Measurements from ENCODE around the gene CSNK2B.

DNA sequence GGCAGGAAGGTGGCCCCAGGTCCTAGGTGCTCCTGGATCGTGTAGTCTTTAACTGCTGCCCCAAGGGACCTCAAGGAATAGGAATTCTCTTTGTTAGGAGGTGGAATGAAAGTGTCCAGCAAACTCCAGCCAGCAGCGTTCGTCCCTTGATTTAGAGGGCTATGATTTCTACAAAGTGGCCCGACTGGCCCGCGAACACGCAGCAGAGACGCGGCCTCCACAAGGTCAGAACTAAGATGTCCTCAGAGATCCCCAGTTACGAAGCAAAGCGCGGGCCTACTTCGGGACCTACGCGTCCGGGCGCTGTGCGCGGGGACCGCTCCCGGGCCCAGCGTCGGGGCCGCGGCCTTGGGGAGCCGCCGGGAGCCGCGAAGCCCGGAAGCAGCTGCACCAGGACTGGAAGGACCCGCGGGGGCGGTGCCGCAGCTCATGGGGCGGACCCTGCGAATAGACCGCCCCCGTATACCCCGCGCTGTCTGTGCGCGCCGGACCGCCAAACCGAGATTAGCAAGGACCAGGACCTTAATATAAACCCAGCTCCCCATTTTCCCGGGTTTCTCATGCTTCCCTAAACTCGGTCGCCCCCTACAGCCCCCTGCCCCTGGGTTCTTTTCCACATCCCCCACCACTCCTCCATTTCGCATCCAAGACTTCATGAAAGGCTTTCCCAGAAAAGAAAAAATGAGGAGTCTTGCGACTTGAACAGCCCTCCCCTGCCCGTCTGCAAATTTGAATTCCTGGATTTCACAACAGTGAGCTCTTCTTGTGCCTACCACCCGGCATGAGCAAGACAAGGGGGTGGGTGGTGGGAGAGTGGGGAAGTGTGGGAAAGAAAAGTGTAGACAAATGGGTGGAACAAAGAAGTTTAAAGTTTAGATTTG, 5.3 kb upstream of the CSNK2B start, which contains the start of gene C6orf47:
- TF ChIP-seq POLR2A (IDR thresholded peaks at IDR 0.05), result no peak
- TF ChIP-seq, protein P1, sequence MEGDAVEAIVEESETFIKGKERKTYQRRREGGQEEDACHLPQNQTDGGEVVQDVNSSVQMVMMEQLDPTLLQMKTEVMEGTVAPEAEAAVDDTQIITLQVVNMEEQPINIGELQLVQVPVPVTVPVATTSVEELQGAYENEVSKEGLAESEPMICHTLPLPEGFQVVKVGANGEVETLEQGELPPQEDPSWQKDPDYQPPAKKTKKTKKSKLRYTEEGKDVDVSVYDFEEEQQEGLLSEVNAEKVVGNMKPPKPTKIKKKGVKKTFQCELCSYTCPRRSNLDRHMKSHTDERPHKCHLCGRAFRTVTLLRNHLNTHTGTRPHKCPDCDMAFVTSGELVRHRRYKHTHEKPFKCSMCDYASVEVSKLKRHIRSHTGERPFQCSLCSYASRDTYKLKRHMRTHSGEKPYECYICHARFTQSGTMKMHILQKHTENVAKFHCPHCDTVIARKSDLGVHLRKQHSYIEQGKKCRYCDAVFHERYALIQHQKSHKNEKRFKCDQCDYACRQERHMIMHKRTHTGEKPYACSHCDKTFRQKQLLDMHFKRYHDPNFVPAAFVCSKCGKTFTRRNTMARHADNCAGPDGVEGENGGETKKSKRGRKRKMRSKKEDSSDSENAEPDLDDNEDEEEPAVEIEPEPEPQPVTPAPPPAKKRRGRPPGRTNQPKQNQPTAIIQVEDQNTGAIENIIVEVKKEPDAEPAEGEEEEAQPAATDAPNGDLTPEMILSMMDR (IDR thresholded peaks at IDR 0.05), result no peak

Data from testis (tissue), 2 donors.